Activated CD8-positive, alpha-beta T cell treated with anti-CD3 and anti-CD28 coated beads for 36 hours (primary cell): Measurements from ENCODE around the gene KRT79. TPM values are rescaled to one million over a fixed set of nuclear protein-coding genes. Genes with fewer than 3 reads are reported as not detected.

ENCODE experiments used
- ATAC-seq: fragments of 200-7000 bp; cut with Tn5 transposase; one replicate; pipeline ENCODE4 v1.10.0; 2021; ENCODE audit warnings: mild to moderate bottlenecking, moderate library complexity
- CTCF ChIA-PET: fragments of 350-600 bp; sonication (Branson Sonifier 250); formaldehyde crosslinking; loops from one replicate; lab custom pipeline; 2021; ENCODE audit warnings: antibody characterized with exemption; lab: Charles Lee
- POLR2A ChIA-PET: fragments of 350-600 bp; sonication (Branson Sonifier 250); formaldehyde crosslinking; loops from one replicate; lab custom pipeline; 2021; ENCODE audit warnings: antibody characterized with exemption; lab: Charles Lee
- DNase-seq: peaks from one replicate; pipeline ENCODE4 v3.0.0-alpha.2; 2020
- H3K27ac Mint-ChIP-seq: one replicate; pipeline ENCODE4 v1.8.0; 2021; ENCODE audit warnings: mild to moderate bottlenecking, mixed read lengths
- H3K27me3 Mint-ChIP-seq: one replicate; pipeline ENCODE4 v1.8.0; 2021; ENCODE audit warnings: mixed read lengths
- H3K36me3 Mint-ChIP-seq: one replicate; pipeline ENCODE4 v1.8.0; 2021; ENCODE audit warnings: low read depth, mixed read lengths
- H3K4me1 Mint-ChIP-seq: one replicate; pipeline ENCODE4 v1.8.0; 2021; ENCODE audit warnings: low read depth, mixed read lengths
- H3K4me3 Mint-ChIP-seq: one replicate; pipeline ENCODE4 v1.8.0; 2021; ENCODE audit warnings: mild to moderate bottlenecking, moderate library complexity, mixed read lengths
- H3K9me3 Mint-ChIP-seq: one replicate; pipeline ENCODE4 v1.8.0; 2021; ENCODE audit warnings: mixed read lengths
- intact Hi-C: fragments of 100-400 bp; cut with micrococcal nuclease; formaldehyde crosslinking; loops from one replicate; pipeline ENCODE4 v1.10.0; 2022
- total RNA-seq, 2 experiments: library from RNA; stranded (reverse); gene quantifications; one replicate each; pipeline ENCODE4 v1.2.3, GENCODE V29; 2021
- TF ChIP-seq, protein P1 (sequence below): fragments of 200-600 bp; IDR thresholded peaks from one replicate; pipeline ENCODE4 v1.8.0; 2022; ENCODE audit warnings: antibody characterized with exemption, mild to moderate bottlenecking

Gene KRT79
- total RNA-seq, 2 experiments from 2014 or later, result 0.87 to 1.6 TPM

DNA sequence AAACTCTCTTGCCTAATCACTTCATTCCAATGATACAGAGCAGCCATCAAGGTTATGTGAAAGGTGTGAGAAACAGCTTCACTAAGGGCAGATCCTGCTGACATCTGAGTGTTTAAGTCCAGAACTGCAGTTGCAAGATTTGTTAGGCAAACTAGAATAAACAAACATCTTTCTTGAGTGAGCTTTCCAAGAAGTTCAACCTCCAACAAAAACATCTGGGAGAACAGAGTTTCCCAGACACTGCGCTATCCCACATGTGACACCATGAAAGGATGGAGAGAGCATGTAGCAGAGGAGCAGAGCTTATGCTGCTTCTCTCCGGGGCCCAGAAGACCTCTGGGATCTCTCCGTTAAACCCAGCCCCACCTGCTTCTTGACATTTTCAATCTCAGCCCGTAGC lies 62.6 kb downstream of the KRT79 start:
- intact Hi-C loops, result no loop called here
- DNase-seq (no peak), ATAC-seq (no peak)
- TF ChIP-seq, protein P1, sequence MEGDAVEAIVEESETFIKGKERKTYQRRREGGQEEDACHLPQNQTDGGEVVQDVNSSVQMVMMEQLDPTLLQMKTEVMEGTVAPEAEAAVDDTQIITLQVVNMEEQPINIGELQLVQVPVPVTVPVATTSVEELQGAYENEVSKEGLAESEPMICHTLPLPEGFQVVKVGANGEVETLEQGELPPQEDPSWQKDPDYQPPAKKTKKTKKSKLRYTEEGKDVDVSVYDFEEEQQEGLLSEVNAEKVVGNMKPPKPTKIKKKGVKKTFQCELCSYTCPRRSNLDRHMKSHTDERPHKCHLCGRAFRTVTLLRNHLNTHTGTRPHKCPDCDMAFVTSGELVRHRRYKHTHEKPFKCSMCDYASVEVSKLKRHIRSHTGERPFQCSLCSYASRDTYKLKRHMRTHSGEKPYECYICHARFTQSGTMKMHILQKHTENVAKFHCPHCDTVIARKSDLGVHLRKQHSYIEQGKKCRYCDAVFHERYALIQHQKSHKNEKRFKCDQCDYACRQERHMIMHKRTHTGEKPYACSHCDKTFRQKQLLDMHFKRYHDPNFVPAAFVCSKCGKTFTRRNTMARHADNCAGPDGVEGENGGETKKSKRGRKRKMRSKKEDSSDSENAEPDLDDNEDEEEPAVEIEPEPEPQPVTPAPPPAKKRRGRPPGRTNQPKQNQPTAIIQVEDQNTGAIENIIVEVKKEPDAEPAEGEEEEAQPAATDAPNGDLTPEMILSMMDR, result no peak
- ChIA-PET CTCF (interaction anchor here (1.1 kb wide), 1 partner anchor 109 kb away, joined by 3 read pairs; no protein-coding TSS in a partner anchor), POLR2A (no interaction called here)
- Mint-ChIP-seq H3K9me3 (no peaks in the 10 kb centered on the region), H3K4me3 (no peak overlapping the region), H3K27ac (no peak overlapping the region), H3K36me3 (no peaks in the 10 kb centered on the region), H3K27me3 (peaks cover 3% of the 10 kb centered on the region), H3K4me1 (no peaks in the 10 kb centered on the region)

Other genes with a start within 250 kb of the KRT79 start
- gene KRT72, start 232.8 kb downstream of the KRT79 start, total RNA-seq, result under 1 TPM; 0.16 to 0.32 TPM
- gene KRT73, start 215.8 kb downstream of the KRT79 start, total RNA-seq, result under 1 TPM in 1 of 2 experiments, not detected in 1; 0.20 TPM
- gene KRT2, start 182.1 kb downstream of the KRT79 start, total RNA-seq, result not detected
- gene KRT1, start 153.9 kb downstream of the KRT79 start, total RNA-seq, result not detected
- gene KRT77, start 130.8 kb downstream of the KRT79 start, total RNA-seq, result not detected
- gene KRT76, start 57.0 kb downstream of the KRT79 start, total RNA-seq, result not detected
- gene KRT3, start 38.2 kb downstream of the KRT79 start, total RNA-seq, result not detected
- gene KRT4, start 20.2 kb downstream of the KRT79 start, total RNA-seq, result under 1 TPM; 0.11 to 0.16 TPM
- gene KRT78, start 14.7 kb upstream of the KRT79 start, total RNA-seq, result not detected
- under 1 TPM; 0.29 to 0.40 TPM for gene KRT8, start 70.8 kb upstream of the KRT79 start, total RNA-seq
- 1 to 10 TPM; 3.4 to 4.9 TPM for gene KRT18, start 114.8 kb upstream of the KRT79 start, total RNA-seq
- gene EIF4B, start 172.1 kb upstream of the KRT79 start, total RNA-seq, result 100 to 1,000 TPM; 789 to 814 TPM
- 1 to 10 TPM; 1.1 to 1.6 TPM for gene TNS2, start 215.8 kb upstream of the KRT79 start, total RNA-seq
- gene SPRYD3, start 245.1 kb upstream of the KRT79 start, total RNA-seq, result 10 to 100 TPM; 24.8 to 25.0 TPM